Iris pigment epithelial cell (primary cell): ENCODE data around the gene SMS.

Experiments used
- DNase-seq: peaks from one replicate; pipeline ENCODE4 v3.0.0-alpha.2; 2011; ENCODE audit warnings: low read depth

SMS gene

GRCh38 chrX:22039541-22039940, 99.0 kb downstream of the SMS start:
- no peak for DNase-seq

DNA sequence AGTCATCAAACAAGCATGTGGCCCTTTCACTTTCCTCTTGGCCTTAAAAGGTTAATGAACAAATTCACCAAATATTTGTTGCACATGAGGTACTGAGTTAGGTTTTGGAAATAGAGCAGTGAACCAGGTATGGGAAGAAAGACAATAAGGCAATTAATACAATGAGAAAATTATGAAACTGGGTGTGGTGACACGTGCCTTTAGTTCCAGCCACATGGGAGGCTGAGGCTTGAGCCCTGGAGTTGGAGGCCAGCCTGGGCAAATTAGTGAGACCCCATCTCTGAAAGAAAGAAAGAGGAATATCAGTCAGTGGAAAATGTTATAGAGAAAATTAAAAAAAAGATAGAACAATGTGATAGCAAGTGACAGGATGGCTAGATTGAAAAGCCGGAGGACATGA, 99.7 kb downstream of the SMS start:
- no peak for DNase-seq

DNA sequence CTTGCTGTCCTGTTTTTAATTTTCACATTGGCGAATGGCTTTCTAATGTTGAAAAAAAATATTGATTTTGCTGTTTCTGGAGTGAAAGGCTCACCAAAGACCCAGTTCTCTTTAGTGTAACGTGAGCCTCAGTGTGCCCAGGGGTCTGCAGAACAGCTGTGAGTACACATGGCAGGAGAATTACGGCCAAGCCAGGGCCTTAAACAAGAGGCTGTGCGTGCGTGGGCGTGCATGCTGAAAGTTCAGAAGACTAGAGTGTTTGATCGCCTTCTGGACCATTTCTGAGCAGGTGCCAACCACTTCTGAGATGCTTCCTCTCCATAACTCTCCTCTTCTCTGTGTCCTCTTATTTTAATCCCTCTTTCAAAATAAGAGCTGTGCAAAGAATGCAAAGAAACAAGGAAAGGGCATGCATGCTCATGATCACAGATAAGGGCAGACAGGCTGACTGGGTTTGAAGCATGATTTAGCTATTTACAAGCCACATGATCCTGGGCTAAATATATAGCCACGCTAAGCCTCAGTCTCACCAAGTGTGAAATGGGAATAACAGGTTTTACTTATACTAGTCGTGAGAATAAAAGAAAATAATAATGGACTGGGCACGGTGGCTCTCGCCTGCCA, 101.5 kb downstream of the SMS start:
- no peak for DNase-seq

GRCh38 chrX:22043872-22044271, 103.4 kb downstream of the SMS start:
- no peak for DNase-seq
